NCI-H524 treated with DMSO at 0.1 percent for 48 hours (cell line): ENCODE data around the gene SPINK5.

Experiments used
- DNase-seq: peaks from one replicate; lab custom pipeline; 2025; lab: John Stamatoyannopoulos, UW

SPINK5 gene

DNA sequence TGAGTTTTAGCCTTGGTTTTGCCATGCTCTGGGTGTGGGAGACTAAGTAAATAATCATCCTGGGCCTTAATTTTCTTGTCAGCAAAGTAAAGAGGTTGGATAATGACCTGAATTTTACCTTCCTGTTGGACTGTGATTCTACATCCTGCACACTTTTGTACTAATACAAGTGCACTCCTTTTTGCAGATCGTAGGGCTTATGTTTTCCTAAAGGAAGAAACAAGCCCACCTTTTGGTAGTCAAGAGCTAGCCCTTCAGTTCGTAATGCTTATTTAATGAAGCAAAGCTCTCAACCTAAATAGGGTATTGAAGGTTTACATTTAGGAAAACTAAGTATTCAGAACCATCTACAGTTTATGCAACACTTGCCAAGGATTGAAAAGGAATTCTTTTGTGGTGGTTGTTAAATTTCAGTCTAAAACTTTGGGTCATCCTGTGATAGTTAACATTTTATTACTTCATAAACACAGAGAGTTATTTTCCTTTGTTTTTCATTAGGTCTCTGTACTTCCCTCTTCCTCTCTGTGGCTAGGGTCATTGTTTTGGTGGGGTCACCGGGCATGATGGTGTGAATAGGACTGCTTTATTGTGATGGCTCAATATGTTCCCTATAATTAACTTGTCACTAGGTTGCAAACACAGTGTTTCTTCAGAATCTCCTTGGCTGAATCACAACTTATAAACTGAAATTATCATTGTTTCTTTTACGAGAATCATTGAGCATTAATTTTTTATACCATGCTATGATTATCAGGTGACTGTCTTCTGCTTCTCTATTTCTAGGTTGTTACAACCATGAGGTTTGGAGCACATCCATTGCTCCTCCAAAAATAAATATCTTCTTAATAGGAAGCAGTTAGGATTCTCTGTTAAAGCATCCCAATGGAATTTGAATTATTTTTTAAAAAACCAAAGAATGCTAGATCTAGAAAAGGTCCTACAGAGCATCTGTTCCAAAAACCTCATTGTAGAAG is 28.5 kb downstream of the SPINK5 start:
- no peak for DNase-seq

DNA sequence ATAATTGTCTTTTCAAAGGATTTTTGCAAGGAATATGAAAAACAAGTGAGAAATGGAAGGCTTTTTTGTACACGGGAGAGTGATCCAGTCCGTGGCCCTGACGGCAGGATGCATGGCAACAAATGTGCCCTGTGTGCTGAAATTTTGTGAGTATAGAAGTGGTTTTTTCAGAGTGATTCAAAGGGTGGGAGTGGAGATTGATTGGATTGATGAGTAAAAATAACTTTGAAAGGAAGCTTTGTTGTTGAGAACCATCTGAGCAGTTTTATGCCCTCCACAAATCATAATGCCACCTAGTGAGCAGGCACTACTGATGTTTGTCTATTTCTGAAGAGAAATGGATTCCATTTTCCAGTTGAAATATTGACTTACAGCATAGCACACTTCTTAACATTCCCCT is 30.6 kb downstream of the SPINK5 start:
- DNase-seq = no peak

DNA sequence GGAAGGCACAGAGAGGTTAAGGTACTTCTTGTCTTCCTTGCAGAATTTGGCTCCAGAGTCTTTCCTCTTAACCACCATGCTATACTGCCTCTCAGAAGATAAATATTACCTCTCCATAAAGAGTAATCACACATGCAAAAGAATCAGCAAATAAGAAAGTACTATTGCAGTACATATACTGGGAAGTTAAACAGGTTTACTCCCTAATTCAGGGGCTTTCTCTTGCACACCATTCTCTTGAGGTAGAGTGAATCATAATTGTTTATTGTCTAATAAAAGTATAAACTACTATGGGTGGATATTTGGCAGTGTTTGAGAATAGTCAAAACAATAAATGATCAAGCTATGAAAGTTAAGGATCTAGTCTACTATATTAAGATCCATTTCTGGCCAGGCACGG is 40.4 kb downstream of the SPINK5 start:
- DNase-seq = no peak

DNA sequence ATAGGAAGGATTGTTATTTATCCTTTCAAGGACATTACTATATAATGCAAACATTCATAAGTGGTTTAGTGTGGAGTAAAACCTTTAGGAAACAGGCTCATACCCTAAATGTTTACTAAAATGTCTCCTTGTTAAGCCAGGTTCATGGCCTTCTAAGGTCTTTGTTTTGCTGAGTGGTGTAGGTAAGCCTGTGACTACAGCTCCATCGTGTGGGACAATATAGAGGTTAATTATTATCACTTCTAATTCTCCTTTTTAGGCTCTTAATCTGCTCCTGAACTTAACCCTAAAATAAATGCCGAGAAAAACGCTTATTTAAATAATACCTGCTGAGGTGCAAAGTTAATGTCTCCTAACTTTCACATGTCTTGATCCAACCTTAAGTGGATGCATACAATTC is 43.8 kb downstream of the SPINK5 start:
- no peak for DNase-seq

DNA sequence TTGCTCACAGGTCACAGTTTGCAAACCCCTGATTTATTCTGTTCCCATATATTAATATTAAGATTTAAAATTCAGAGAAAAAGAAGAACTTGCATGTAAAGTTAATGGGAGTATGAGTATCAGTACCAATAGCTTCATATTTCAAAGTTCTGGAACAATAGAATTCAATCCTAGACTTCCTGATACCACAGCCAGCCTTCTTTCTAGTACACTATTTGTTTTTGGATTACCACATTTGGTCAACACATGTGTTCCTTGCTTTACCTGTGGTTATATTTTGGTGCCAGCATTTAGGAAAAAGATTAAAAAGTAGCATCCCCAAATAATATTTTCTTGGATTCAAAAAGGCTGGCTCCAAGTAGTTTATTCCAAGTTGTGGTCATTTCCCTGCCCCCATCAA is 49.5 kb downstream of the SPINK5 start:
- no peak for DNase-seq

DNA sequence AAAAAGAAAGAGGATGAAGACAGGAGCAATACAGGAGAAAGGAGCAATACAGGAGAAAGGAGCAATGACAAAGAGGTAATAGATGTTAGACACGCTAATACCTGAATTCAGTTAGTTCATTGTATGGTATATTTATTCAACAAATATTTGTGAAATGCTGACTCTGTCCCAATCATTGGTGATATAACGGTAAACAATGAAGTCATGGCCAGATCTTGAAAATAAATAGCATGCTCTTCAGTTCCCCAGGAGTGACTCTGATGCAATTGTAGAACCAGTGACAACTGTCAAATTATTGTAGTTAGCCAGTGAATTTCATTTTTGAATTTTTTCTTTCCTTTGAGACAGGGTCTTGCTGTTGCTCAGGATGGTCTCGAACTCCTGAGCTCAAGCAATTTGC is 56.5 kb downstream of the SPINK5 start:
- no peak for DNase-seq

DNA sequence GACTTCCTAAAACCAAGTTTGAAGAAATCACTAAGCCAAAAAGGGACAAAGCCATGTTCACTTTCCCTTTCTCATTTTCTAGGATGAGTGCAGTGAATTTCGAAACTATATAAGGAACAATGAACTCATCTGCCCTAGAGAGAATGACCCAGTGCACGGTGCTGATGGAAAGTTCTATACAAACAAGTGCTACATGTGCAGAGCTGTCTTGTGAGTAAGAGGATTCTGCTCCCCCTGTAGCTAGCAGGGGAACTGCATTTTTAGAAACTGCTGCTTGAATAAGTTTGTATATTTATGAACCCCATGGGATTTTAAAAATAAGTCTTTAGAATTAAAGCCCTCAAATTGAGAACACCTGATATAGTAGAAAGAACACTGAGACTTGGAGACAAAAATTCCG is 61.9 kb downstream of the SPINK5 start:
- DNase-seq = no peak

DNA sequence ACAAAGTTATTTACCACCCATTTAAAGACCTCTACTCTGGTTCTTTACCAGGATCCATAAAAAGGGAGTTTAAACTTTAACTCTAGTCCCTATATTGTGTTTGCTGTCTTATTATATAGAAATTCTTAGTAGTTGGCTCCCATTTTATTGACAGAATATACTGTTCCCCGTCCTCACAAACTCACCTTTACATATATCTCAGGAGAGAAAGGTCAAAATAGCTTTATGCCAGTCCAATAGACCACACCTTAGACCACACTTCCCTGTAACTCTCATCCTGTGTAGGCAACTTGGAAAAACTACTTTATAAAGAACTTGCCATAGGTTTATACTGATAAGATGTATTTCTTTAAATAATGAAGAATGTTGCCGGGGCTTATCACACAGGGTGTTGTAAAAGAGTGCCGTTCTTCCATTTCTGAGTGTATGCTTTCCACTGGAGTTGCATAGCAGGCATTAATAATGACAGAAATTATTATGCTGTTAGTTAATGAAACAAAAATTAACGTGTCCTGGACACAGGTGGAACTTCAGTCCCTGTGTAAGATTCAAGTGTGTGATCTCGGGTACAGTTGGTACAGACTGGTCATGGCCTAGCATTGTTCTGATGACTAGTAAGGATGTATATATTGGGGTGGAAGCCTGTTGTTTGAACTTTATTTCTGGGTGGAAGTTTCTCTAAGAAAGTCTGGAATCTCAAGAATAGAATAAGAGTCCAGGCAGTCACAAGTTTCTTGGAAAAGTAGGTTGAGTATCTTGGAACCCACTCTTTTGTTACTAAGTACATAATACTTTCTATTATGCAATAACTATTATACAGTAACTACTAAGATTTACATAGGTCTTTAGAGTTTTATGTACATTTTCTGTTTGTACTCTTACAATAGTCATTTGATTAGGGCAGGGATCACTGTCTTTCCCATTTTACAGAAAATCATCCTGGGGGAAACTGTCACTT is 71.6 kb downstream of the SPINK5 start:
- no peak for DNase-seq

DNA sequence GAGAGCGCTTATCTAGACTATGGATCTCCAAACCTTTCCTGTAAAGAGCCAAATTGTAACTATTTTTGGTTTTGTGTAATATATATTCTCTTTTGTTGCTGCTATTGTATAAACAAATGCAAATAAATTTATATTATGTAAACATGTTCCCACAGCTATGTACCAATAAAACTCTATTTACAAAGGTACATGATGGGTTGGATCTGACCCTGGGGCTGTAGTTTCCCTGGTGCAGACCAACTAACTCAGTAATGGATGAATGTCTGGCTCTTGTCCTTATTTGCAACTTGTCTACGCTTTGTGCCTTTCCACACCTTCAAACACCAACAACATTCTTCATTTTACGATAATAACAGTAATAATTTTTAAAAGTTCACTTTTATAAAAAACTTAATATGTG is 77.1 kb downstream of the SPINK5 start:
- DNase-seq = no peak

DNA sequence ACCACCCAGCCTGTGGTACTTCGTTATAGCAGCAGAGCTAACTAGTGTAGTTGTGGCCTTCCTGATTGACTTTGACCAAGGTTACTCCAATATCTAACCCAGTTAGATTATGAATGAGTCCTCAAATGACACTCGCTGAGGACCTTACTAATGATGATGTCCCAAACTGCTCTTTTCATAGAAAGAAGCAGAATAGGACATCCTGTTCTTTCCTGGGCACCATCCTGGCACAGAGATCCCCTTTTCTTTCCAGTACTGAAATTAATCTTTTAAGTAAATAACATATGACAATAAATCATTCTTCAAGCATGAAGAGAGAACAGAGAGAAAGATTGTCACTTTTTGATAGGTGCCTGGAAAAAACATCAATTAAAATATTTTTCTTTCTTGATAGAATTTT is 77.9 kb downstream of the SPINK5 start:
- DNase-seq = no peak

DNA sequence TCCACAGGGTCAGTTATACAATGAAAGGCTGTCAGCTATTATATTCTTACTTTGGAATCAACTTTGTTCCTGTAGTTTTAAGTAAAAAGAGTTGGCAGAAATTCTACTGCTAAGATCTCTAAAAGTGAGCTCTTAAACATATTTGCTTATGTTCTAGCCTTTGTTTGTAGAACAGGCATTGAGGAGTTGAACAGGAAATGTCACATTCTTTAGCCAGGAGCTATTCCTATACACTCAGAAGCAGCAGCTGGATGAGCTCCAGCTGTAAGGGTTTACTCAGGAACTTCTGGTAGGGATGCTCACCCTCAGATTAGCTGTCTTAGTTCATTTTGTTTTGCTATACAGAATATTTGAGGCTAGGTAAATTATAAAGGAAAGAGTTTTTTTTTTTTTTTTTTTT is 82.1 kb downstream of the SPINK5 start:
- DNase-seq = no peak

DNA sequence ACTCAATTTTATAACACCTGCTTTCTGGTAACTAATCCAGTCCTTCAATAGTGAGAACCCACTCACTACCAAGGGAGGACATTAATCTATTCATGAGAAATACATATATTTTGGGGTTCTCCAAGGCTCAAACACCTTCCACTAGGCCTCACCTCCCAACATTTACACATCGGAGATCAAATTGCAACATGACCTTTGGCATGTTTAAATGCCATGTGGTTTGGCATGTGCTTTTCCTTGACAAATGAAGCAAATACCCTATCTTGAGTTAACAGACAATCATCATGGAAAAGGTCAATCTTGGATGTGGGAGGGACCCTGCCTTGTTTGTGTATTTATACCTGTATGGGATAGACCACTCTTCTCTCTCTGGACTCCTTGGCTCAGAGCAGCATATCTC is 82.7 kb downstream of the SPINK5 start:
- no peak for DNase-seq

DNA sequence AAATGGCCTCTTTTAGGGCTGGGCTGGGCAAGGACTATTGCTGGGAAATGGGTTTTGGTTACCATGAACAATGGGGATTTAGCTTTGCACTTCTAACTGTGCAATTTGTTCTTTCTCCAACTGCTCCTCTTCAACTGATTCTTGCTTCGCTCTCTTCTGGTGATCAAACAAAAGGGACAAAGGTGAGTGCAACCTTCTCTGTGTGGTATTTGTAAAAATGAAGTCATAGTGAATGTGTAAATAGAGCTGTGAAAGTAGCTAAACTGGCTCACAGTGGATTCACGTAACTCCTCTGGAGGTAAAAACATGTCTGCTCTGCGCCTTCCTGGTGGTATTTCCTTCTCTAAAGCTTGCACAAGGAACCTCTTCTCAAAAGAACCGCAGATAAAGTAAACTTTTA is 83.6 kb downstream of the SPINK5 start:
- no peak for DNase-seq

DNA sequence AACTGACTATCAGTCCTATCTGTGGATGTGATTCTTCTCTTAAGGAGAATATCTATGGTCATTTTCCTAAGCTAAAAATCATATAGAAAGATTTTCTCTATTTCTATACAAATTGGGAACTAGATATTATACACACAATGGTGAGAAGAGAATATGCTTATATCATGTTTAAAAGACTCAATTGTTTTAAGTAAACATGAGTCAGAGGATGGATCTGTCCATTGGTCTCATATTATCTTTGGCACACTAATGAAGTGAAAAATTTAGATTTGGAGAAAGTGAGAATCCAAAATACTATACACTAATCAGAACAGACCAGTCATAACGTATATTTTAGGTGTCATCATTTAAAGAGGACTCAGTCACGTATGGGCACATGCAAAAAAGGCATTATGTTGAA is 88.1 kb downstream of the SPINK5 start:
- no peak for DNase-seq

DNA sequence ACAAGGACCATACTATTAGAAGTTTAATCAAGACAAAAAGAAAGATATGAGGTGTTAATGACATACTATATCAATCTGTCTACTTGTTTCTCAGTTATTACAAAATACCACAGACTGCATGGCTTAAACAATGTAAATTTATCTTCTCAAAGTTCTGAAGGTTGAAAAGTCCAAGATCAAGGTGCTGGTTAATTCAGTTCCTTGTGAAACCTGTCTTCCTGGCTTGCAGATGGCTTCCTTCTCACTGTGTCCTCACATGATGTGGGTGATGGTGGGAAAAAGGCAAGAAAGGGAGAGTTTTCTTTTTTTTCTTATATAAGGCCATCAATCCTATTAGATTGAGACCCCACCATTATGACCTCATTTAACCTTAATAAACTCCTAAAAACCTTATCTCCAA is 89.0 kb downstream of the SPINK5 start:
- DNase-seq = no peak

DNA sequence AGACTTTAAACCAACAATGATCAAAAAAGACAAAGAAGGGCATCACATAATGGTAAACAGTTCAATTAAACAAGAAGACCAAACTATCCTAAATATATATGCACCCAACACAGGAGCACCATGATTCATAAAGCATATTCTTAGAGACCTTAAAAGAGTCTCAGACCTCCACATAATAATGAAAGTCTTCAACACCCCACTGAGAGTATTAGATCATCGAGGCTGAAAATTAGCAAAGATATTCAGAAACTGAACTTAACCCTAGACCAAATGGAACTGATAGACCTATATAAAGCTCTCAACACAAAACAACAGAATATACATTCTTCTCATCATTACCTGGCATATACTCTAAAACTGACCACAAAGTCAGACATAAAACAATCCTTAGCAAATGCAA is 92.8 kb downstream of the SPINK5 start:
- no peak for DNase-seq

DNA sequence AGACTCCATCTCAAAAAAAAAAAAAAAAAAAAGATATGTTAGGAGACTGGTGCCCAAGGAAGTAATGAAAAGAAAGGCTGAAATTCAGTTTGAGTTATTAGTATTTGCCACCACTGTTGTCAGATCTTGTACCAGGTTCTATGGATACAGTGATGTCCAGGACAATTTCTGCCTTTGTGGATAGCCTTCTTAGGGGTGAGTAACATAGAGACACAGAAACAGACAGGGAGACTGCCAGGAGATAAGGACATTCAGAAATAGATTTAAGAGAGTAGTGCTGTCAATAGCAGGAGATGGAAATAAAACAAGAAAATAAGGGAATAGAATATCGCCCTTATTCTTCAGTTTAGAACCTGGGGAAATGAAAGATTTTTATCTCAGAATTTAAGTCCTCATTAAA is 98.3 kb downstream of the SPINK5 start:
- DNase-seq = no peak

DNA sequence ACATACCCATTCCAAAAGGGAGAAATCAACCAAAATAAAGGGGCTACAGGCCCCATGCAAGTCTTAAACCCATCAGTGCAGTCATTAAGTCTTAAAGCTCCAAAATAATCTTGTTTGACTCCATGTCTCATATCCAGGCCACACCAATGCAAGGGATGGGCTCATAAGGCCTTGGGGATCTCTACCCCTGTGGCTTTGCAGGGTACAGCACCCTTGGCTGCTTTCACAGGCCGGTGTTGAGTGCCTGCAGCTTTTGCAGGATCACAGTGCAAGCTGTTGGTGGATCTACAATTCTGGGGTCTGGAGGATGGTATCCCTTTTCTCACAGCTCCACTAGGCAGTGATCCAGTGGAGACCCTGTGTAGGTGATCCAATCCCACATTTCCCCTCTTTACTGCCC is 99.6 kb downstream of the SPINK5 start:
- no peak for DNase-seq

DNA sequence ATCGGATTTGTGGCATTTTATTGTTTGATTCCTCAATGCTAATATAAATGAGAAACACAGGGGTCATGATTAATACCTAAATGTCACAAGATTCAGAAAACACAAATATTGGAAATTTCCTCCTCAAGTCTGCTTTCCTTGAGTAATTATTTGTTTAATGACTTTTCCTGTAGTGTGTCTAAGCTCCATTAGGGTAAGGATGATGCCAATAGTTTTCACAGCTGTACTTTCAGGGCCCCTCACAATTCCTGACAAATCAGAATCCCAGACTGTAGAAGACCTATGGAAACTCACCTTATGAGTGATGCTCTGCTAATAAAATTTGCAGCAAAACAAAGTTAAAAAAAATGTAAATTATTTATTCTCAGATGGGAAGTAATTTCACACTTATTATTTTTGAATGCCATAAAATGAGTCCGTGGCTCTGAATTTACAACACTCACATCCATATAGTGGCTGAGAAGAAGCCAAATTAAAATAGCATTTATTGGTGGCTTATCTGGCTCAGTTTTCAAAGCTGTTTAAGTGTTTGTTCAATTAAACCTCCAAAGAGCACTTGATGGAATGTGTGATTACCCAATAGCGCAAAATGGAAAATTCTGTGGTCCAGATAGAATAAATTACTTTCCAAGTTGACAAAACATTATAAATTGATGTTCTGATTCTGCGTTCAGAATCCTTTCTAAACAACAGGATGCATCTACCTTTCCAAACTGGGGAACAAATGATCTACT is 102.9 kb downstream of the SPINK5 start:
- DNase-seq = peak; percentile 10

DNA sequence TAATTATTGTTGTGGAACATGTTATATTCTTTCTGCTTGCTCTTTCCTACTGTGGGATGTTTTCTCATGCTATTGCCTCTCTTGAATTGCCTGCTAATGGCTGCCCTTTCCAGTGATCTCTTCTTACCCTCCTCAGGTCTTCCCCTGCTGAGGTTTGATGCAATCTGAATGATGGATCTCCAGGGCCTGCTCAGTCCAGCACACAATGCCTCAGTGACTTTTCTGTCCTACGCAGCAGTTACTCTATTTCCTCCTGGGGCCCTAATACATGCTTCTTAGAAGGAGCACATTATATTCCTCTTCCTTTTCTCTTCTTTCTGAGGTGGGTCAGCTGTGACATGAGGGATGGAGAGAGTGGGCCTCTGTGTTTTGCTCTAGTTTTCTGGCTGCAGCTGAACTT is 104.5 kb downstream of the SPINK5 start, which contains the start of gene SPINK14:
Gene SPINK14 (plus strand): TSS at position 301 of the 400 bp plus-strand sequence. CDS start 1,187 bp downstream, outside the sequence.
- no peak for DNase-seq

DNA sequence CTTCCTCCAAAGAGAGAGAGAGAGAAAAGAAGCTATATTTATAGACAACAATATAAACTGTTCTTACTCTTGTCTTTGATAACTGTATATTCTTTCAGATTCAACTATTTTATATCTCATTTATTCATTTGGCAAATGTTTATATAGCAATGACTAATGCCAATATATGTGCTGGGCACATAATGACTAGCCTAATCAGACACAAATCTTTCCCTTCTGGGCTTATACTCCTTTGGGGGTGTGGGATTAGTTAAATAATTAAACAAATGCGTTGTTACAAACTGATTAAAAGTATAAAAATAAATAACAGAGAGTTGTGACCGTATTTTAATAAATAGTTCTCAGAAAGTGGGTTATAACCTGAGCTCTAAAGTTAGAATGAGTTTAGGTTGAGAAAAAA is 108.6 kb downstream of the SPINK5 start:
- DNase-seq = no peak

DNA sequence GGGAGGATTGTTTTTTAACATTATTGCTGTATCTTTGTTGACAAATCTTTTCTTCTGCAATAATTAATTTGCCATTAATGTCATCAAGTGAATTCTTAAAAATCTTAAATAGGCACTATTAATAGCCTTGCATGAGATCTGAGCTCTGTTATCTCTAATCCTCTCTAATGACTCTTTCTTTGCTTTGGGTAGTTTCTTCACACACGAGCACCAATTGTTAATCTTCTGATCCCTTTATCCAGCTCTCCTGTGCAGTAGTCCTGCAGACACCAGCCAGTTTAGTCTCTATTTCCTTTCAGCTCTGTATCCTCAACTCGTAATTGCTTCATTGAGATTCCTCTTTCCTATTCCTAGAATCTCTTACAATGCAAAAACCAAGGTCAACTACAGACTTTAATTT is 112.7 kb downstream of the SPINK5 start:
- DNase-seq = peak; percentile 42
